HepG2 (cell line): Measurements from ENCODE around the gene SSNA1. TPM values are rescaled to one million over a fixed set of nuclear protein-coding genes. Genes with fewer than 3 reads are reported as not detected.

Experiments used
- BCL3 ChIP-seq: sonication (generic); formaldehyde crosslinking; IDR thresholded peaks from 2 replicates; pipeline ENCODE4 v1.5.1; 2020; ENCODE audit warnings: mild to moderate bottlenecking, missing genetic modification reagents, moderate library complexity
- FOXA3 ChIP-seq: IDR thresholded peaks from 2 replicates; pipeline ENCODE4 v1.6.1; 2016; ENCODE audit warnings: missing genetic modification reagents, missing compliant biosample characterization
- HNRNPUL1 ChIP-seq: fragments of 200-400 bp; formaldehyde crosslinking; IDR thresholded peaks from 2 replicates; pipeline ENCODE4 v1.6.1; 2017; ENCODE audit warnings: low read depth, mild to moderate bottlenecking, low read length, moderate library complexity
- ISX ChIP-seq: sonication (generic); formaldehyde crosslinking; conservative IDR thresholded peaks from 2 replicates; pipeline ENCODE4 v1.5.0; 2020; ENCODE audit warnings: missing genetic modification reagents
- KMT2A ChIP-seq: sonication (generic); formaldehyde crosslinking; IDR thresholded peaks from 2 replicates; pipeline ENCODE4 v1.4.0; 2020; ENCODE audit warnings: missing genetic modification reagents
- MEF2D ChIP-seq: sonication (generic); formaldehyde crosslinking; IDR thresholded peaks from 2 replicates; pipeline ENCODE4 v1.5.1; 2020; ENCODE audit warnings: mild to moderate bottlenecking, missing genetic modification reagents
- MYC ChIP-seq: sonication (generic); formaldehyde crosslinking; IDR thresholded peaks from 2 replicates; pipeline ENCODE4 v1.9.0; 2021; ENCODE audit warnings: missing genetic modification reagents, borderline replicate concordance
- SKIL ChIP-seq: sonication (generic); formaldehyde crosslinking; IDR thresholded peaks from 2 replicates; pipeline ENCODE4 v1.8.0; 2022; ENCODE audit warnings: missing genetic modification reagents, mild to moderate bottlenecking, moderate library complexity, borderline replicate concordance
- TFE3 ChIP-seq: IDR thresholded peaks from 2 replicates; pipeline ENCODE4 v1.6.1; 2016
- ZFP82 ChIP-seq: sonication (generic); formaldehyde crosslinking; IDR thresholded peaks from 2 replicates; pipeline ENCODE4 v1.5.1; 2020; ENCODE audit warnings: mild to moderate bottlenecking, missing genetic modification reagents, borderline replicate concordance
- ZNF530 ChIP-seq: sonication (generic); formaldehyde crosslinking; IDR thresholded peaks from 2 replicates; pipeline ENCODE4 v1.5.0; 2020; ENCODE audit warnings: low read depth, mild to moderate bottlenecking, missing genetic modification reagents
- ZNF766 ChIP-seq: sonication (generic); formaldehyde crosslinking; IDR thresholded peaks from 2 replicates; pipeline ENCODE4 v1.5.0; 2020; ENCODE audit warnings: missing genetic modification reagents, borderline replicate concordance
- polyA plus RNA-seq, 8 experiments: library from polyadenylated mRNA; depleted of rRNA in 3 of 8; stranded (reverse) in 7 of 8; unstranded in 1 of 8; fragments of >200 nt; fragmentation: Illumina TruSeq in 4 of 8; extraction: Trizol in 4 of 8; gene quantifications; 2 replicates each; pipeline versions ENCODE4 v1.2.1 to v1.2.3, GENCODE V29; 2011 to 2016; ENCODE audit warnings: low read depth in 4 of 8, missing spikeins in 1 of 8, mixed read lengths in 1 of 8; ENCODE audit not compliant: insufficient read depth in 1 of 8
- total RNA-seq, 5 experiments: library from RNA; depleted of rRNA; stranded (reverse); fragments of >200 nt; fragmentation: Illumina TruSeq; extraction: Trizol; gene quantifications; 2 replicates each; pipeline ENCODE4 v1.2.3, GENCODE V29; 2016; ENCODE audit warnings: low read depth in 1 of 5
- TF ChIP-seq, protein P1 (sequence below): sonication (generic); formaldehyde crosslinking; IDR thresholded peaks from 2 replicates; pipeline ENCODE4 v1.8.0; 2022; ENCODE audit warnings: mild to moderate bottlenecking, missing genetic modification reagents, moderate library complexity
- TF ChIP-seq, protein P2 (sequence below): sonication (generic); formaldehyde crosslinking; IDR thresholded peaks from 2 replicates; pipeline ENCODE4 v1.4.0; 2020; ENCODE audit warnings: mild to moderate bottlenecking, missing genetic modification reagents
- TF ChIP-seq, protein P3 (sequence below): sonication (generic); formaldehyde crosslinking; IDR thresholded peaks from 2 replicates; pipeline ENCODE4 v1.4.0; 2020; ENCODE audit warnings: low read depth, missing genetic modification reagents

The SSNA1 gene
- total and polyA plus RNA-seq, 2 of the 13 experiments (the other 11 are each of a cell fraction or from before 2014, with no cell fraction given) = 35.9 to 49.4 TPM

DNA sequence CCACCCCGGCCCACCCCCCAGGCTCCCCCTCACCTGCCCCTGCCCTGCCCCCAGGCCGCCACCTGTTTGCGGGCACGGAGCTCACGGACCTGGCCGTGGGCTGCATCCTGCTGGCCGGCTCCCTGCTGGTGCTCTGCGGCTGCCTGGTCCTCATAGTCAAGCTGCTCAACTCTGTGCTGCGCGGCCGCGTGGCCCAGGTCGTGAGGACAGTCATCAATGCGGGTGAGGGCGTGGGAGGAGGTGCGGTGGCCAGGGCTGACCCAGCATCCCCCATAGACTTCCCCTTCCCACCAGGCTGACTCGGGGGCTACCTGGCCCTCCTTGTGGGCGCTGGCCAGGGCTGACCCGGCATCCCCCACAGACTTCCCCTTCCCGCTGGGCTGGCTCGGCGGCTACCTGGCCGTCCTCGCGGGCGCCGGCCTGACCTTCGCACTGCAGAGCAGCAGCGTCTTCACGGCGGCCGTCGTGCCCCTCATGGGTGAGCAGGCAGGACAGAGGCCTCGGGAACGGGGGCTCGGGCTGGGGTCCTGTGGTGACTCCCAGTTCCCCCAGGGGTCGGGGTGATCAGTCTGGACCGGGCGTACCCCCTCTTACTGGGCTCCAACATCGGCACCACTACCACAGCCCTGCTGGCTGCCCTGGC is 45.7 kb downstream of the SSNA1 start (continued):
- TF ChIP-seq MYC (CRISPR knock-in tag) = peak; percentile 50; the same call in 1 of the 2 replicates
- no peak for TF ChIP-seq HNRNPUL1
- no peak for TF ChIP-seq ZFP82 (CRISPR knock-in tag)
- TF ChIP-seq, protein P1, sequence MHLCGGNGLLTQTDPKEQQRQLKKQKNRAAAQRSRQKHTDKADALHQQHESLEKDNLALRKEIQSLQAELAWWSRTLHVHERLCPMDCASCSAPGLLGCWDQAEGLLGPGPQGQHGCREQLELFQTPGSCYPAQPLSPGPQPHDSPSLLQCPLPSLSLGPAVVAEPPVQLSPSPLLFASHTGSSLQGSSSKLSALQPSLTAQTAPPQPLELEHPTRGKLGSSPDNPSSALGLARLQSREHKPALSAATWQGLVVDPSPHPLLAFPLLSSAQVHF (CRISPR knock-in tag) = no peak
- TF ChIP-seq, protein P2, sequence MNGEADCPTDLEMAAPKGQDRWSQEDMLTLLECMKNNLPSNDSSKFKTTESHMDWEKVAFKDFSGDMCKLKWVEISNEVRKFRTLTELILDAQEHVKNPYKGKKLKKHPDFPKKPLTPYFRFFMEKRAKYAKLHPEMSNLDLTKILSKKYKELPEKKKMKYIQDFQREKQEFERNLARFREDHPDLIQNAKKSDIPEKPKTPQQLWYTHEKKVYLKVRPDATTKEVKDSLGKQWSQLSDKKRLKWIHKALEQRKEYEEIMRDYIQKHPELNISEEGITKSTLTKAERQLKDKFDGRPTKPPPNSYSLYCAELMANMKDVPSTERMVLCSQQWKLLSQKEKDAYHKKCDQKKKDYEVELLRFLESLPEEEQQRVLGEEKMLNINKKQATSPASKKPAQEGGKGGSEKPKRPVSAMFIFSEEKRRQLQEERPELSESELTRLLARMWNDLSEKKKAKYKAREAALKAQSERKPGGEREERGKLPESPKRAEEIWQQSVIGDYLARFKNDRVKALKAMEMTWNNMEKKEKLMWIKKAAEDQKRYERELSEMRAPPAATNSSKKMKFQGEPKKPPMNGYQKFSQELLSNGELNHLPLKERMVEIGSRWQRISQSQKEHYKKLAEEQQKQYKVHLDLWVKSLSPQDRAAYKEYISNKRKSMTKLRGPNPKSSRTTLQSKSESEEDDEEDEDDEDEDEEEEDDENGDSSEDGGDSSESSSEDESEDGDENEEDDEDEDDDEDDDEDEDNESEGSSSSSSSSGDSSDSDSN (CRISPR knock-in tag) = peak; percentile 59; the same call in 1 of the 2 replicates
- no peak for TF ChIP-seq MEF2D (CRISPR knock-in tag)
- TF ChIP-seq, protein P3, sequence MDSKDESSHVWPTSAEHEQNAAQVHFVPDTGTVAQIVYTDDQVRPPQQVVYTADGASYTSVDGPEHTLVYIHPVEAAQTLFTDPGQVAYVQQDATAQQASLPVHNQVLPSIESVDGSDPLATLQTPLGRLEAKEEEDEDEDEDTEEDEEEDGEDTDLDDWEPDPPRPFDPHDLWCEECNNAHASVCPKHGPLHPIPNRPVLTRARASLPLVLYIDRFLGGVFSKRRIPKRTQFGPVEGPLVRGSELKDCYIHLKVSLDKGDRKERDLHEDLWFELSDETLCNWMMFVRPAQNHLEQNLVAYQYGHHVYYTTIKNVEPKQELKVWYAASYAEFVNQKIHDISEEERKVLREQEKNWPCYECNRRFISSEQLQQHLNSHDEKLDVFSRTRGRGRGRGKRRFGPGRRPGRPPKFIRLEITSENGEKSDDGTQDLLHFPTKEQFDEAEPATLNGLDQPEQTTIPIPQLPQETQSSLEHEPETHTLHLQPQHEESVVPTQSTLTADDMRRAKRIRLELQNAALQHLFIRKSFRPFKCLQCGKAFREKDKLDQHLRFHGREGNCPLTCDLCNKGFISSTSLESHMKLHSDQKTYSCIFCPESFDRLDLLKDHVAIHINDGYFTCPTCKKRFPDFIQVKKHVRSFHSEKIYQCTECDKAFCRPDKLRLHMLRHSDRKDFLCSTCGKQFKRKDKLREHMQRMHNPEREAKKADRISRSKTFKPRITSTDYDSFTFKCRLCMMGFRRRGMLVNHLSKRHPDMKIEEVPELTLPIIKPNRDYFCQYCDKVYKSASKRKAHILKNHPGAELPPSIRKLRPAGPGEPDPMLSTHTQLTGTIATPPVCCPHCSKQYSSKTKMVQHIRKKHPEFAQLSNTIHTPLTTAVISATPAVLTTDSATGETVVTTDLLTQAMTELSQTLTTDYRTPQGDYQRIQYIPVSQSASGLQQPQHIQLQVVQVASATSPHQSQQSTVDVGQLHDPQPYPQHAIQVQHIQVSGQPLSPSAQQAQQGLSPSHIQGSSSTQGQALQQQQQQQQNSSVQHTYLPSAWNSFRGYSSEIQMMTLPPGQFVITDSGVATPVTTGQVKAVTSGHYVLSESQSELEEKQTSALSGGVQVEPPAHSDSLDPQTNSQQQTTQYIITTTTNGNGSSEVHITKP (CRISPR knock-in tag) = no peak
- TF ChIP-seq ISX (CRISPR knock-in tag) = no peak
- no peak for TF ChIP-seq FOXA3 (CRISPR knock-in tag)
- TF ChIP-seq TFE3 (CRISPR knock-in tag) = no peak
- TF ChIP-seq SKIL (CRISPR knock-in tag) = 0 out of 2 replicates have a peak, but pooled peaks have one; percentile 20
- TF ChIP-seq BCL3 = no peak
- TF ChIP-seq ZNF766 (CRISPR knock-in tag) = no peak
- 0 out of 2 replicates have a peak, but pooled peaks have one; percentile 14 for TF ChIP-seq KMT2A
- TF ChIP-seq ZNF530 (CRISPR knock-in tag) = no peak
